GM13977 (cell line): ENCODE data around the gene HOXB9.

Experiments used
- DNase-seq: peaks from one replicate; pipeline ENCODE4 v3.0.0; 2012; ENCODE audit warnings: low spot score
- in situ Hi-C: fragments of 300-500 bp; cut with MboI; formaldehyde crosslinking; loops from one replicate; pipeline ENCODE4 v1.12.0; 2022; ENCODE audit warnings: low sequenced_read_pairs, low pct_unique_long_range_greater_than_20kb, mixed read lengths, inconsistent platforms; ENCODE audit not compliant: unreplicated experiment
- TF ChIP-seq, protein P1 (sequence below): IDR thresholded peaks from 2 replicates; pipeline ENCODE4 v1.5.1; 2012; ENCODE audit warnings: mild to moderate bottlenecking, control low read depth; ENCODE audit not compliant: insufficient read depth; ENCODE audit errors: extremely low read depth, missing control alignments

The HOXB9 gene

DNA sequence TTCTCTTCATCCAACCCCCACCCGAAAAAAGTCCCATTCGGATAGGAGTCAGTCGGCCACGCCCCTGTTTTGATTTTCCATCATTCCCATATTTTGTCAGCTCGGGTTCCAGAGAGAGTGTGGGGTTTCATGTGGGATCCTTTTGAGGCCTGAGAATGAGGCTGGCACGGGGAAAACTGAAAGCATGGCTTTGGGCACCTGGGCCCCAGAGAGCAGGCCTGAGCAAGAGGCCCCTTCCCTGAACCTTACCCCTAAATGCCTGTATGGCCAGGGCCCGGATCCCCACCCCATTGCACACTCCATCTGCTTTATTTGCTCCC lies 43.4 kb downstream of the HOXB9 start:
- TF ChIP-seq, protein P1, sequence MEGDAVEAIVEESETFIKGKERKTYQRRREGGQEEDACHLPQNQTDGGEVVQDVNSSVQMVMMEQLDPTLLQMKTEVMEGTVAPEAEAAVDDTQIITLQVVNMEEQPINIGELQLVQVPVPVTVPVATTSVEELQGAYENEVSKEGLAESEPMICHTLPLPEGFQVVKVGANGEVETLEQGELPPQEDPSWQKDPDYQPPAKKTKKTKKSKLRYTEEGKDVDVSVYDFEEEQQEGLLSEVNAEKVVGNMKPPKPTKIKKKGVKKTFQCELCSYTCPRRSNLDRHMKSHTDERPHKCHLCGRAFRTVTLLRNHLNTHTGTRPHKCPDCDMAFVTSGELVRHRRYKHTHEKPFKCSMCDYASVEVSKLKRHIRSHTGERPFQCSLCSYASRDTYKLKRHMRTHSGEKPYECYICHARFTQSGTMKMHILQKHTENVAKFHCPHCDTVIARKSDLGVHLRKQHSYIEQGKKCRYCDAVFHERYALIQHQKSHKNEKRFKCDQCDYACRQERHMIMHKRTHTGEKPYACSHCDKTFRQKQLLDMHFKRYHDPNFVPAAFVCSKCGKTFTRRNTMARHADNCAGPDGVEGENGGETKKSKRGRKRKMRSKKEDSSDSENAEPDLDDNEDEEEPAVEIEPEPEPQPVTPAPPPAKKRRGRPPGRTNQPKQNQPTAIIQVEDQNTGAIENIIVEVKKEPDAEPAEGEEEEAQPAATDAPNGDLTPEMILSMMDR = no peak
- DNase-seq = no peak
- in situ Hi-C loops = no loop called here

DNA sequence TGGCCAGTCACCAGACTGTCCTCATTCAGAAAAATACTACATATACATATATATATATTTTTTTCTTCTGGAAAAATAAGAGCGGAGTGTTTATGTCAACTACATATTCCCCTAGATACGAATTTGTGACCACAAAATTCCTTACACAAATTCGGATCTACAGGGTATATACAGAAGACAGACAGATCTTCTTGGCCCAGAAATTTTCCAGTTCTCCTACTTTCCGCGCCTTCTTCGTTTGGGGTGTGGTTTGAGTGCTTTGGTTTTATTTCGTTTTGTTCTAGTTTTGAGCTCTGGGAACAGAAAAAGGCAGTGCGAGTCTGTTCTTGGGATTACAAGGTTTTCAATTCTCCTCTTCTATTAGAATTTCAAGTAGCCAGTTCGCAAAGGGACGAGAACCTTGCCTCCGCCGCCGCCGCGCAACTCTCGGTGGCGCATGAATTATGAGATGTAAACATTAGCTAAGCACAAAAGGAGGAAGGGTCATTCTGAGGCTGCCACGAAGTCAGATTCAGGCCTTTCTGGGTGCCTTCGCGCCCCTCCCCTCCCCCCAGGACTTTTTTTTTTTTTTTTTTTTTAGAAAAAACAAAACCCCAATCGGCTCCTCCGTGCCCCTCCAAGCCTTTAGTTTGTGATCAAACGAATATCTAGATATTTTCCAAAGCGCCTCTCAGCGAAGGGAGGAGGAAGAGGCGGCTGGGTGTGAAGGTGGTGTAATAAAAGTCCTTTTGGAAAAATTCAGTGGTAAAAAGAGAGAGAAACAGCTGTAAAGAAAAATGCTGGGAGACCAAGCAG lies 46.2 kb downstream of the HOXB9 start:
- DNase-seq = no peak
- in situ Hi-C loops = no loop called here
- TF ChIP-seq, protein P1 = no peak

DNA sequence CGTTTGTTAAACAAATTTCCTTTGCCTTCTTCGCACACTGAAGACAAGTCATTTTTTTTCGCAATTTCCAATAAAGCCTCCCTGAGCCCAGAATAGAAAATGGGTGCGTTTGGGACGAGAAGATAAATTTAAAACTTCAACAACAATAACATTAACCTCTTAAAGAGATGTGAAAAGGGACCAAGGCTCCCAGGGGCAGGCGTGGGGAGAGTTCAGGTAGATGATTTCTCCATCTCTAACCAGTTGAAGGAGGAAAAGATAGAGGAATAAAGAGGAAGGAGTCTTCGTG lies 46.7 kb downstream of the HOXB9 start:
- no peak for DNase-seq
- TF ChIP-seq, protein P1 = no peak
- in situ Hi-C loops = no loop called here

DNA sequence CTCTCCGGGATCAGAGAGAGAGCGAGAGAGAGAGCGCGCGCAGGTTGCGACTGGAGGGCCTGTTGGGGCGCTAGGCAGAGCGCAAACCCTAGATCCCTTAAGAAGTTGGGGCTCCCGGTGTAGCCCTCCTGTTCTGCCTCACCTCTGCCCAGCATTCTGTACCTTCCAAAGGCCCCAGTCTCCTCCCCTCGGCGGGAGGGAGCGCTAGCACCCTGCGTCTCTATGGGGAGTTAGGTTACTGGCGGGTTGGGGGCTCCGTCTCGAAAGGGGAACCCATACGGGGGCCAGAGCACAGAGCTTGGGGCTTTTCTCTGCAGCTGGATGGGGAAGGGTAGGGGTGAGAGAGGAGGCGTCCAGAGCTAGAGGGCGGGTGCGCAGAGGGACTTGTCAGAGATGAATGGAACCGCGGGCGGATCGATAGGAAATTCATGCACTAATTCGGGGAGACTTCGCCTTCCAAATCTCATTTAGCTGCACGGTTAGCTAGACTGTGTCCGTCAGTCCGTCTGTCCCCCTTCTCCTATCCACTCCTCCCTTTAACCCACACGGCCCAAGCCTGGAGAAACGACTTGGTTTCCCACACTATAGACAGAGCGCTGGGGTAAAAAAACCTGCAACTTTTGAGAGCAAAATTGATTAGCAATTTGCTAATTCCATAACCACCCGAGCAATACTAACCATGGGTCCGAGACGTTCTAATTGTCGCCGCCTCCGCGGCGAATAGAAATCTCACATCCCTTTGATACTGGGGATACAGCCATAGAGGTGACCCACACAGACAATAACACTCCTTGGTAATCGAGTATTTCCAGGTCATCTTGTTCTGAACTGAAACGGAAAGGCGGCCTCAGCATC lies 47.3 kb downstream of the HOXB9 start:
- DNase-seq = no peak
- in situ Hi-C loops = no loop called here
- TF ChIP-seq, protein P1 = peak; percentile 1

DNA sequence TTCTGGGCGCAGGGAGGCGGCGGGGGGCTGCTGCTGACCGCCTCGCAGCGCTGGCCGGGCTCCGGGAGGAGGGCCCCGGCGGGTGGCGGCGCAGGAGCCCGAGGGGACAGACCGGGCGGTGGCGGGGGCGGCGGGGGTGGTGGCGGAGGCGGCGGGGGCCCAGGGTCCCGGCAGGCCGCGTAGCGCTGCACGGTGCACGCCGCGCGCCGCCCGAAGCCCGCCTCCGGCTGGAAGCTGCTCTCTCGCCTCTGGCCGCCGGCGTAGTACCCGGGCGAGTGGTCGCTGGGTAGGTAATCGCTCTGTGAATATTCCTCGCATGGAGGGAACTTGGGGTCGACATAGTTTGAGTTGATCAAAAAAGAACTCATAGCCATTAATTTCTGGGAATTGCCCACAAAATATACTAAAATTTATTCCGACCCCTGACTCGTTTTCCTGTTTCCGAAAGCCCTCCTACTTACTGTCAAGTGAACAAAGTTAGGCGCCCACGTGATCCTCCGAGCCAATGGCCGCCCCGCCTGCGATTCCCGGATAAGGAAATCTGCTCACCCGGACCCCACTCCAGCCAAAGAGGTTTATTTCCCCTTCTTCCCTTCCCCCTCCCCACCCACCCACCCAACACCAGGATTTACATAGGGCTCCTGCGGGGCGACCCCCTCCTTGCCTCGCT lies 48.1 kb downstream of the HOXB9 start, which contains the start of gene HOXB4:
TSS of gene HOXB4 (minus strand) at position 405 of the 670 bp plus-strand sequence. CDS start at position 374, 31 bp downstream.
- in situ Hi-C loops = no loop called here
- TF ChIP-seq, protein P1 = no peak
- DNase-seq = peak; percentile 88

DNA sequence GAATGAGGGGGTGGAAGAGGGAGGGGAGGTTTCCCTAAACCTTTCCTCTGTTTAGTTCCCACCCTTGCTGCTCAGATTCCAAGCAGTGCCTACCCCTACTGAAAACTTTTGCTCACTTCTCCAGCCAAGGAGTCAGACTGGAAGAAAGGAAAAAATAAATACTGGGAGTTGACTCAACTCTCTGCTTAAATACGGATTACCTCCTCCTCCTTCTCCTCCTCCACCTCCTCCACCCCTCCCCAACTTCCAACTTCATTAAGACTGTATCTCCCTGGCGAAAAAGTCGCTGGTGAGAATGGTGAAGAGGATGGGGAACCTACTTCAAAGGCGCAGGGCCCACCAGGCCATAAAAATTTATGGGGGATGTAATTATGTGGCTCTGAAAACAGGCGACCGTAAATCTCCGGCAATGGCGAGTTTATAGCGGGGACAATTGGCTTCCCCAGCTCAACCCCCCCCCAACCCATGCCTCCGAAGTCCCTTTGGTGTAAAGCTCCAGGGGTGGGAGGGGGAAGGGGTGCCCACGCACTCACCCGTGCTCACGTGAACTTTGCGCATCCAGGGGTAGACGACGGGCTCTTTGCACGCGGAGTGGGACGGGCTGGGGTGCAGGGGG lies 48.7 kb downstream of the HOXB9 start:
- TF ChIP-seq, protein P1 = no peak
- DNase-seq = peak; percentile 66
- in situ Hi-C loops = no loop called here
